Measurements from ENCODE around the gene RPP40. TPM values are rescaled to one million over a fixed set of nuclear protein-coding genes. Genes with fewer than 3 reads are reported as not detected.

Gene RPP40
- polyA plus RNA-seq, 2 of the 4 experiments (the other 2 are of a cell fraction): 17.8 to 33.9 TPM

DNA sequence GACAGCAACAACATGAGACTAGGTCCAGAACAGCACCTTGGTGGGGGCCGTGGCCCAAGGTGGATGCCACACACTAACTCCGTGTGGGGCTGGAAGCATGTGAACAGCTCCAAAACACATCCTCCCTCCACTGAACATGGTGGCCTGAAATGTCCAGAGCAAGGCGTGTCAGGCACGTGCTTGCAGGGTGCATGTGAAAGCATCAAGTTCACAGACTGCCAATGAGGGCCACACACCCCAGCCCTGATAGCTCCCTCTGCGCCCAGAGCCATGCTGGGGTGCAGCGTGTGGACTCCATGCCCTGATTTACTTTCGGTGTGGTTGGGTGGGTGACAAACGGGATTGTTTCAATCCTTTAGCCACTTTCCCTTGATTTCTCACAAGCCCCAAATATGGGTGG, 20.1 kb upstream of the RPP40 start:
- TF ChIP-seq JUNB (IDR thresholded peaks at IDR 0.05) (no peak), BHLHE40 (IDR thresholded peaks at IDR 0.05; ENCODE audit: low read depth, low read length) (no peak), ESRRA (IDR thresholded peaks at IDR 0.05; ENCODE audit: borderline replicate concordance, low read length) (no peak), RNF2 (IDR thresholded peaks at IDR 0.05; ENCODE audit: borderline replicate concordance, low read depth) (no peak), POLR2AphosphoS2 (conservative IDR thresholded peaks at IDR 0.05; ENCODE audit: low read length) (no peak)
- TF ChIP-seq, protein P1, sequence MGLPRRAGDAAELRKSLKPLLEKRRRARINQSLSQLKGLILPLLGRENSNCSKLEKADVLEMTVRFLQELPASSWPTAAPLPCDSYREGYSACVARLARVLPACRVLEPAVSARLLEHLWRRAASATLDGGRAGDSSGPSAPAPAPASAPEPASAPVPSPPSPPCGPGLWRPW (IDR thresholded peaks at IDR 0.05): no peak
- 73% methylated on average over 4 of the region's 8 CpGs for WGBS (ENCODE audit: missing lambda C conversion rate)
- ATAC-seq: no peak
- ChIA-PET POLR2A (no interaction called here), CTCF (no interaction called here)
- Histone ChIP-seq H3K27ac (no peak overlapping the region), H3K4me2 (no peak overlapping the region), H3K9me3 (no peaks in the 10 kb centered on the region), H3K4me1 (no peaks in the 10 kb centered on the region), H3K4me3 (no peak overlapping the region)
- no peak for FAIRE-seq
- DNase-seq (ENCODE audit: low read depth in 1 of 2, low spot score in 1 of 2): no peak

DNA sequence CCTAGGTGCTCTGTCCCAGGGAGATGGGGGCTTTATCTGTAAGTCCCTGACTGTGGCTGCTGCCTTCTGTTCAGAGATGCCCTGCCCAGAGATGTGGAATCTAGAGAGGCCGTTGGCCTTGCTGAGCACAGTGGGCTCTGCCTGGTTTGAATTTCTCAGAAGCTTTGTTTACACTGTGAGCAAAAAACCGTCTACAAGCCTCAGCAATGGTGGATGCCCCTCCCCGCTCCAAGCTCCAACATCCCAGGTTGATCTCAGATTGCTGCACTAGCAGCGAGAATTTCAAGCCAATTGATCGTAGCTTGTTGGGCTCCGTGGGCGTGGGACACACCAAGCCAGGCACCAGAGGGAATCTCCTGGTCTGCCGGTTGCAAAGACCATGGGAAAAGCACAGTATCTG, 16.3 kb upstream of the RPP40 start:
- Histone ChIP-seq H3K9me3 (no peaks in the 10 kb centered on the region), H3K27ac (no peak overlapping the region), H3K4me1 (no peaks in the 10 kb centered on the region), H3K4me2 (no peak overlapping the region), H3K4me3 (no peak overlapping the region)
- ChIA-PET CTCF (interaction anchor here (2.7 kb wide), 1 partner anchor 11 kb away, joined by 11 read pairs; no protein-coding TSS in a partner anchor), POLR2A (no interaction called here)
- WGBS (ENCODE audit: missing lambda C conversion rate): 62% methylated on average over 5 of the region's 8 CpGs
- FAIRE-seq: no peak
- DNase-seq (ENCODE audit: low read depth in 1 of 2, low spot score in 1 of 2): no peak
- TF ChIP-seq RAD21 (conservative IDR thresholded peaks at IDR 0.05 in 1 of 2, IDR thresholded peaks at IDR 0.05 in 1 of 2): no peak
- TF ChIP-seq, protein P2, sequence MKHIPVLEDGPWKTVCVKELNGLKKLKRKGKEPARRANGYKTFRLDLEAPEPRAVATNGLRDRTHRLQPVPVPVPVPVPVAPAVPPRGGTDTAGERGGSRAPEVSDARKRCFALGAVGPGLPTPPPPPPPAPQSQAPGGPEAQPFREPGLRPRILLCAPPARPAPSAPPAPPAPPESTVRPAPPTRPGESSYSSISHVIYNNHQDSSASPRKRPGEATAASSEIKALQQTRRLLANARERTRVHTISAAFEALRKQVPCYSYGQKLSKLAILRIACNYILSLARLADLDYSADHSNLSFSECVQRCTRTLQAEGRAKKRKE (CRISPR knock-in tag; IDR thresholded peaks at IDR 0.05; ENCODE audit: low read depth): no peak
- no peak for TF ChIP-seq NFE2L2 (conservative IDR thresholded peaks at IDR 0.05; ENCODE audit: low read length)
- TF ChIP-seq JUNB (IDR thresholded peaks at IDR 0.05): no peak
- TF ChIP-seq HEYL (CRISPR knock-in tag; IDR thresholded peaks at IDR 0.05): no peak
- no peak for ATAC-seq

DNA sequence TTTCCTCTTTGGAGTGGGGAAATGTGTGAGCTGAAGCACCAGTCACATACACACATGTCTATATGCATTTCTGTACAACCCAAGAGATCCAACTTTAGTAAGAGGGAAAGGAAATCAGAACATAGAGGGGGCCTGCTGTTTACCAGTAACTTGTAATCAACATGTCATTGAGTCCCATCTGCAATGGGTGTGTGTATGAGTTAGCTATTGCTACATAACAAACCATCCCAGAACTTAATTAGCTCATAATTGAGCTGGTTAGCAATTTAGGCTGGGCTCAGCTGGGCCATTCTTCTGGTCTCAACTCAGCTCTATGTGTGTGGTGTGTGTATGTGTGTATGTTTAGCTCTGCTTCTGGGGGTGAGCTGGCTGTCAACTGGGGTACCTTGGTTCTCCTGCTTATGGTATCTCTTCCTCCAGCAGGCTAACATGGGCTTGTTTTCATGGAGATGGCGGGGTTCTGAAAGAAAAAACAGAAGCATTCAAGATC, 10.3 kb upstream of the RPP40 start:
- CTCF ChIA-PET: interaction anchor here (1.4 to 2.2 kb wide), 2 partner anchors 9 to 10 kb away, joined by 3 to 6 read pairs; partner anchors contain the start of gene RPP40
- no peak for FAIRE-seq
- Histone ChIP-seq H3K4me2 (no peak overlapping the region), H3K27ac (no peak overlapping the region), H3K4me3 (no peak overlapping the region), H3K4me1 (no peaks in the 10 kb centered on the region), H3K9me3 (peaks cover 4% of the 10 kb centered on the region; the same call in 1 of the 3 replicates)
- WGBS (ENCODE audit: missing lambda C conversion rate): 0% methylated on average over 1 of the region's 1 CpG
- TF ChIP-seq SREBF2 (IDR thresholded peaks at IDR 0.05): no peak
- TF ChIP-seq CBX8 (IDR thresholded peaks at IDR 0.05): no peak
- no peak for TF ChIP-seq TP53 (CRISPR knock-in tag; IDR thresholded peaks at IDR 0.05)
- TF ChIP-seq, protein P3, sequence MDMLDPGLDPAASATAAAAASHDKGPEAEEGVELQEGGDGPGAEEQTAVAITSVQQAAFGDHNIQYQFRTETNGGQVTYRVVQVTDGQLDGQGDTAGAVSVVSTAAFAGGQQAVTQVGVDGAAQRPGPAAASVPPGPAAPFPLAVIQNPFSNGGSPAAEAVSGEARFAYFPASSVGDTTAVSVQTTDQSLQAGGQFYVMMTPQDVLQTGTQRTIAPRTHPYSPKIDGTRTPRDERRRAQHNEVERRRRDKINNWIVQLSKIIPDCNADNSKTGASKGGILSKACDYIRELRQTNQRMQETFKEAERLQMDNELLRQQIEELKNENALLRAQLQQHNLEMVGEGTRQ (IDR thresholded peaks at IDR 0.05): no peak
- no peak for TF ChIP-seq POLR2A (IDR thresholded peaks at IDR 0.05; ENCODE audit: low read length)
- TF ChIP-seq NFE2L2 (conservative IDR thresholded peaks at IDR 0.05; ENCODE audit: low read length): no peak
- TF ChIP-seq, protein P1 (IDR thresholded peaks at IDR 0.05): no peak
- TF ChIP-seq PHF8 (IDR thresholded peaks at IDR 0.05; ENCODE audit: borderline replicate concordance, low read depth): no peak
- TF ChIP-seq CBX2 (IDR thresholded peaks at IDR 0.05; ENCODE audit: borderline replicate concordance, low read depth): no peak
- POLR2A ChIA-PET: no interaction called here
- ATAC-seq: no peak
- no peak for DNase-seq (ENCODE audit: low read depth in 1 of 2, low spot score in 1 of 2)

DNA sequence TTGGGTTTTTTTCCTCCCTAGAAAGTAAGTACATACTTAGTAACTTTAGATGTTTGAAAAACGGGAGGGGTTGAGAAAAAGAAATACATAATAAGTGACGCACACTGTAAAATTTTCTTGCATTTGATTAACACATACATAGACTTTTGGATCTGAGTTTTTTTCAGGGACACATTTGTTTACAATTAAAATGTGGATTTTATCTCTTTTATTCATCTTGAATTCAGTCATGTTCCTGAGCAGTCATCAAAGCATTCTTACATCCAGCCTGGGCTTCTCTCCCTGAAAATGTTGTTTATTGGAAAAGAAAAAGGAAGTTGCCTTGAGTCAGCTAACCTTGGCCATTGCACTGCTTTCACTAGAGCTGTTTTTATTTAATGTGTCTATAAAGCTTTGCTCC, 8.7 kb upstream of the RPP40 start:
- H3K4me3 ChIP-seq: no peak overlapping the region
- 5% methylated on average over 2 of the region's 2 CpGs for WGBS (ENCODE audit: missing lambda C conversion rate)
- ATAC-seq (no peak), FAIRE-seq (no peak), DNase-seq (ENCODE audit: low read depth in 1 of 2, low spot score in 1 of 2) (no peak)
- POLR2A ChIA-PET: no interaction called here
- H3K4me2 ChIP-seq: no peak overlapping the region
- H3K9me3 ChIP-seq: peaks cover 4% of the 10 kb centered on the region; the same call in 1 of the 3 replicates
- H3K4me1 ChIP-seq: no peaks in the 10 kb centered on the region
- H3K27ac ChIP-seq: no peak overlapping the region
- CTCF ChIA-PET: interaction anchor here (2.2 kb wide), 1 partner anchor 9 kb away, joined by 6 read pairs; the partner anchor contains the start of gene RPP40
- no peak for TF ChIP-seq HEYL (CRISPR knock-in tag; IDR thresholded peaks at IDR 0.05)
- no peak for TF ChIP-seq MAFK (IDR thresholded peaks at IDR 0.05; ENCODE audit: partially characterized antibody)
- no peak for TF ChIP-seq MAZ (IDR thresholded peaks at IDR 0.05; ENCODE audit: borderline replicate concordance, low read depth, low read length)
- TF ChIP-seq RARB (CRISPR knock-in tag; IDR thresholded peaks at IDR 0.05): no peak
- TF ChIP-seq ESRRA (IDR thresholded peaks at IDR 0.05; ENCODE audit: borderline replicate concordance, low read length): no peak
- TF ChIP-seq, protein P3 (IDR thresholded peaks at IDR 0.05): no peak
- no peak for TF ChIP-seq SMC3 (IDR thresholded peaks at IDR 0.05)
- TF ChIP-seq, protein P4, sequence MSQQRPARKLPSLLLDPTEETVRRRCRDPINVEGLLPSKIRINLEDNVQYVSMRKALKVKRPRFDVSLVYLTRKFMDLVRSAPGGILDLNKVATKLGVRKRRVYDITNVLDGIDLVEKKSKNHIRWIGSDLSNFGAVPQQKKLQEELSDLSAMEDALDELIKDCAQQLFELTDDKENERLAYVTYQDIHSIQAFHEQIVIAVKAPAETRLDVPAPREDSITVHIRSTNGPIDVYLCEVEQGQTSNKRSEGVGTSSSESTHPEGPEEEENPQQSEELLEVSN (IDR thresholded peaks at IDR 0.05; ENCODE audit: borderline replicate concordance, low read depth): no peak
- no peak for TF ChIP-seq EHMT2 (IDR thresholded peaks at IDR 0.05; ENCODE audit: low read depth)
- TF ChIP-seq POLR2AphosphoS2 (conservative IDR thresholded peaks at IDR 0.05; ENCODE audit: low read length): no peak
- TF ChIP-seq NR3C1 (IDR thresholded peaks at IDR 0.05): no peak
- TF ChIP-seq, protein P5, sequence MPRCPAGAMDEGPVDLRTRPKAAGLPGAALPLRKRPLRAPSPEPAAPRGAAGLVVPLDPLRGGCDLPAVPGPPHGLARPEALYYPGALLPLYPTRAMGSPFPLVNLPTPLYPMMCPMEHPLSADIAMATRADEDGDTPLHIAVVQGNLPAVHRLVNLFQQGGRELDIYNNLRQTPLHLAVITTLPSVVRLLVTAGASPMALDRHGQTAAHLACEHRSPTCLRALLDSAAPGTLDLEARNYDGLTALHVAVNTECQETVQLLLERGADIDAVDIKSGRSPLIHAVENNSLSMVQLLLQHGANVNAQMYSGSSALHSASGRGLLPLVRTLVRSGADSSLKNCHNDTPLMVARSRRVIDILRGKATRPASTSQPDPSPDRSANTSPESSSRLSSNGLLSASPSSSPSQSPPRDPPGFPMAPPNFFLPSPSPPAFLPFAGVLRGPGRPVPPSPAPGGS (IDR thresholded peaks at IDR 0.05): no peak
- no peak for TF ChIP-seq NFE2L2 (conservative IDR thresholded peaks at IDR 0.05; ENCODE audit: low read length)
